ENCODE data around the gene BCAS1.

BCAS1 gene

GRCh38 chr20:53915446-53916172 is 154.8 kb downstream of the BCAS1 start (continued):
- no peak for TF ChIP-seq ZNF837 (tag by site-specific recombination; IDR thresholded peaks at IDR 0.05)
- no peak for TF ChIP-seq ZNF677 (tag by site-specific recombination; IDR thresholded peaks at IDR 0.05)
- TF ChIP-seq TSHZ1 (tag by site-specific recombination; IDR thresholded peaks at IDR 0.05; ENCODE audit: borderline replicate concordance), result no peak
- no peak for TF ChIP-seq BCL11B (tag by site-specific recombination; IDR thresholded peaks at IDR 0.05; ENCODE audit: low read depth)
- 0 out of 2 replicates have a peak, but pooled peaks have one; percentile 20 for TF ChIP-seq KLF16 (tag by site-specific recombination; IDR thresholded peaks at IDR 0.05)
- TF ChIP-seq ZBTB8A (tag by site-specific recombination; IDR thresholded peaks at IDR 0.05), result peak; percentile 48
- no peak for TF ChIP-seq ZNF645 (tag by site-specific recombination; IDR thresholded peaks at IDR 0.05)
- TF ChIP-seq ZNF501 (tag by site-specific recombination; IDR thresholded peaks at IDR 0.05), result no peak
- TF ChIP-seq CTCF (tag by site-specific recombination; IDR thresholded peaks at IDR 0.05), result peak; percentile 84
- no peak for TF ChIP-seq ZNF423 (tag by site-specific recombination; IDR thresholded peaks at IDR 0.05)
- TF ChIP-seq ZNF518A (tag by site-specific recombination; conservative IDR thresholded peaks at IDR 0.05; ENCODE audit: low read depth), result 0 out of 2 replicates have a peak, but pooled peaks have one; percentile 20
- no peak for TF ChIP-seq ZNF510 (tag by site-specific recombination; IDR thresholded peaks at IDR 0.05; ENCODE audit: insufficient replicate concordance)
- no peak; the same call in 1 of the 2 replicates for TF ChIP-seq ZNF600 (tag by site-specific recombination; IDR thresholded peaks at IDR 0.05)

Data from HEK293 (cell line).